K562 (cell line): Measurements from ENCODE around the gene ABCG1.

Source experiments
- LEF1 ChIP-seq: fragments of 450-650 bp; IDR thresholded peaks from 2 replicates; pipeline ENCODE4 v1.6.1; 2016; ENCODE audit warnings: mild to moderate bottlenecking
- ZKSCAN1 ChIP-seq: fragments of 150-350 bp; IDR thresholded peaks from 2 replicates; pipeline ENCODE4 v1.6.1; 2016; ENCODE audit warnings: low read depth, low read length
- TF ChIP-seq, protein P1 (sequence below), 3 experiments: IDR thresholded peaks in 2 of 3; conservative IDR thresholded peaks in 1 of 3; 2 replicates each; pipeline ENCODE4 v1.5.1; 2011 to 2012; ENCODE audit warnings: low read length in 3 of 3, mild to moderate bottlenecking in 3 of 3, control low read depth in 2 of 3, improper control_type of control experiment in 1 of 3, inconsistent platforms in 1 of 3, low read depth in 1 of 3, mixed read lengths in 1 of 3, moderate library complexity in 1 of 3; ENCODE audit not compliant: insufficient read depth in 2 of 3

DNA sequence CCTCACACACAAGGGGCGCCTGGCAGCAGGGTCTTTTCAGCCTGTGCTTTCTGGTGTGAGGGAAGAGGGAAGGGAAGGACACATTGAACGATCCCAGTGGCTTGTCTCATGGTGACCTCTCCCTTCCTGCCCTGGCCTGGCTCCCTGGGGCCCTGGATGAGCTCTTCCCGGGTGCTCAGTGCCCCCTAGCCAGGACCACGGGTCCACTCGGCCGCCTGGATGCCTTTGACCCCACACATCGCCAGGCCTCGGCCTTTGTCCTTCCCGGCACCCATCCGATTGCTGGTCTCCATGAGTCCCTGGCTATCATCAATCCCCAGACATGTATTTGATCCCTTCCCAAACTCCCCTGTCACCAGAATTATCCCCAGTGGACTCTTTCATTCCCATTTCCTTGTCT lies 102.3 kb downstream of the ABCG1 start:
- TF ChIP-seq, protein P1, sequence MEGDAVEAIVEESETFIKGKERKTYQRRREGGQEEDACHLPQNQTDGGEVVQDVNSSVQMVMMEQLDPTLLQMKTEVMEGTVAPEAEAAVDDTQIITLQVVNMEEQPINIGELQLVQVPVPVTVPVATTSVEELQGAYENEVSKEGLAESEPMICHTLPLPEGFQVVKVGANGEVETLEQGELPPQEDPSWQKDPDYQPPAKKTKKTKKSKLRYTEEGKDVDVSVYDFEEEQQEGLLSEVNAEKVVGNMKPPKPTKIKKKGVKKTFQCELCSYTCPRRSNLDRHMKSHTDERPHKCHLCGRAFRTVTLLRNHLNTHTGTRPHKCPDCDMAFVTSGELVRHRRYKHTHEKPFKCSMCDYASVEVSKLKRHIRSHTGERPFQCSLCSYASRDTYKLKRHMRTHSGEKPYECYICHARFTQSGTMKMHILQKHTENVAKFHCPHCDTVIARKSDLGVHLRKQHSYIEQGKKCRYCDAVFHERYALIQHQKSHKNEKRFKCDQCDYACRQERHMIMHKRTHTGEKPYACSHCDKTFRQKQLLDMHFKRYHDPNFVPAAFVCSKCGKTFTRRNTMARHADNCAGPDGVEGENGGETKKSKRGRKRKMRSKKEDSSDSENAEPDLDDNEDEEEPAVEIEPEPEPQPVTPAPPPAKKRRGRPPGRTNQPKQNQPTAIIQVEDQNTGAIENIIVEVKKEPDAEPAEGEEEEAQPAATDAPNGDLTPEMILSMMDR (IDR thresholded peaks at IDR 0.05 in 2 of 3, conservative IDR thresholded peaks at IDR 0.05 in 1 of 3; ENCODE audit: insufficient read depth in 2 of 3, low read depth in 1 of 3, low read length in 3 of 3): no peak
- TF ChIP-seq LEF1: no peak
- no peak for TF ChIP-seq ZKSCAN1
